Measurements from ENCODE around the gene MAN1A2. TPM values are rescaled to one million over a fixed set of nuclear protein-coding genes. Genes with fewer than 3 reads are reported as not detected.

MAN1A2 gene
- total RNA-seq, 2 donors from 2014 or later = 43.8 to 63.6 TPM

- TF ChIP-seq POLR2A (IDR thresholded peaks at IDR 0.05) (no peak), CTCF (IDR thresholded peaks at IDR 0.05) (no peak), POLR2AphosphoS5 (IDR thresholded peaks at IDR 0.05) (no peak)
- WGBS = 72% methylated on average over 2 of the region's 2 CpGs
- H3K4me3 ChIP-seq = no peak overlapping the region
- intact Hi-C loops (cut with DNase I) = no loop called here
- no peaks in the 10 kb centered on the region for H3K27me3 ChIP-seq (replicated peaks; ENCODE audit: insufficient read depth)
- no peak for DNase-seq (ENCODE audit: low spot score)
- H3K9me3 ChIP-seq = no peaks in the 10 kb centered on the region
- no peaks in the 10 kb centered on the region for H3K36me3 ChIP-seq
- H3K27ac ChIP-seq = no peak overlapping the region
- H3K4me1 ChIP-seq (replicated peaks) = peaks cover 7% of the 10 kb centered on the region
Observed at GRCh38 chr1:117561551-117561950, 194.3 kb downstream of the MAN1A2 start.

GRCh38 chr1:117562581-117563491, 195.6 kb downstream of the MAN1A2 start:
- WGBS = 39% methylated on average over 9 of the region's 9 CpGs
- H3K36me3 ChIP-seq = no peaks in the 10 kb centered on the region
- intact Hi-C loops (cut with DNase I) = no loop called here
- TF ChIP-seq CTCF (IDR thresholded peaks at IDR 0.05) (no peak), POLR2A (IDR thresholded peaks at IDR 0.05) (no peak), POLR2AphosphoS5 (IDR thresholded peaks at IDR 0.05) (peak; percentile 74)
- peak; percentile 88 for DNase-seq (ENCODE audit: low spot score)
- no peaks in the 10 kb centered on the region for H3K9me3 ChIP-seq
- peak overlapping the region; percentile 13 to 65 for H3K27ac ChIP-seq
- H3K4me1 ChIP-seq (replicated peaks) = peaks cover 7% of the 10 kb centered on the region
- H3K27me3 ChIP-seq (replicated peaks; ENCODE audit: insufficient read depth) = no peaks in the 10 kb centered on the region
- no peak overlapping the region for H3K4me3 ChIP-seq

GRCh38 chr1:117563492-117563875, 196.2 kb downstream of the MAN1A2 start:
- intact Hi-C loops (cut with DNase I) = no loop called here
- 61% methylated on average over 4 of the region's 4 CpGs for WGBS
- no peaks in the 10 kb centered on the region for H3K27me3 ChIP-seq (replicated peaks; ENCODE audit: insufficient read depth)
- H3K4me3 ChIP-seq = no peak overlapping the region
- H3K9me3 ChIP-seq = no peaks in the 10 kb centered on the region
- TF ChIP-seq POLR2A (IDR thresholded peaks at IDR 0.05) (no peak), CTCF (IDR thresholded peaks at IDR 0.05) (no peak), POLR2AphosphoS5 (IDR thresholded peaks at IDR 0.05) (no peak)
- H3K27ac ChIP-seq = peak overlapping the region; percentile 13 to 65
- no peak for DNase-seq (ENCODE audit: low spot score)
- H3K36me3 ChIP-seq = no peaks in the 10 kb centered on the region
- peaks cover 7% of the 10 kb centered on the region for H3K4me1 ChIP-seq (replicated peaks)

- H3K27me3 ChIP-seq (replicated peaks; ENCODE audit: insufficient read depth) = no peaks in the 10 kb centered on the region
Observed at GRCh38 chr1:117564227-117565075, 197.2 kb downstream of the MAN1A2 start.

More at GRCh38 chr1:117564227-117565075, 197.2 kb downstream of the MAN1A2 start:
- Histone ChIP-seq H3K27ac (no peak overlapping the region), H3K9me3 (no peaks in the 10 kb centered on the region), H3K36me3 (no peaks in the 10 kb centered on the region), H3K4me3 (no peak overlapping the region), H3K4me1 (replicated peaks) (peaks cover 7% of the 10 kb centered on the region)
- WGBS = 85% methylated on average over 8 of the region's 8 CpGs
- intact Hi-C loops (cut with DNase I) = no loop called here
- no peak for DNase-seq (ENCODE audit: low spot score)
- TF ChIP-seq CTCF (IDR thresholded peaks at IDR 0.05) (no peak), POLR2A (IDR thresholded peaks at IDR 0.05) (no peak), POLR2AphosphoS5 (IDR thresholded peaks at IDR 0.05) (no peak)

All from prostate gland (tissue), 2 donors.